SH-SY5Y (cell line): ENCODE data around the gene ARHGAP8.

Source experiments
- GATA2 ChIP-seq: IDR thresholded peaks from 2 replicates; pipeline ENCODE4 v1.6.1; 2011; ENCODE audit warnings: mild to moderate bottlenecking, low read depth, low read length
- GATA3 ChIP-seq: IDR thresholded peaks from 2 replicates; pipeline ENCODE4 v1.6.1; 2011; ENCODE audit warnings: low read depth, mild to moderate bottlenecking, low read length, moderate library complexity

GRCh38 chr22:44814266-44815098 is 62.1 kb downstream of the ARHGAP8 start:
- TF ChIP-seq GATA2 (no peak), GATA3 (no peak)
